HEK293 (cell line): ENCODE results near the gene DISC1.

Source experiments
- EGR2 ChIP-seq: fragments of 450-650 bp; formaldehyde crosslinking; IDR thresholded peaks from 2 replicates; pipeline ENCODE4 v1.5.1; 2016; ENCODE audit warnings: low read depth, missing biosample characterization, missing genetic modification characterization
- GLI2 ChIP-seq: fragments of 450-650 bp; formaldehyde crosslinking; IDR thresholded peaks from 2 replicates; pipeline ENCODE4; 2017; ENCODE audit warnings: missing biosample characterization, missing genetic modification characterization, low read depth, borderline replicate concordance
- GLIS1 ChIP-seq: fragments of 450-650 bp; formaldehyde crosslinking; IDR thresholded peaks from 2 replicates; pipeline ENCODE4 v1.5.1; 2016; ENCODE audit warnings: missing biosample characterization, missing genetic modification characterization
- KLF1 ChIP-seq: fragments of 450-650 bp; formaldehyde crosslinking; IDR thresholded peaks from 2 replicates; pipeline ENCODE4 v1.5.1; 2016; ENCODE audit warnings: missing biosample characterization, missing genetic modification characterization
- SP2 ChIP-seq: fragments of 450-650 bp; formaldehyde crosslinking; IDR thresholded peaks from 2 replicates; pipeline ENCODE4 v1.5.1; 2016; ENCODE audit warnings: missing biosample characterization, missing genetic modification characterization
- ZEB2 ChIP-seq: fragments of 450-650 bp; formaldehyde crosslinking; IDR thresholded peaks from 2 replicates; pipeline ENCODE4 v1.5.1; 2016; ENCODE audit warnings: missing biosample characterization, missing genetic modification characterization
- ZFP3 ChIP-seq: fragments of 450-650 bp; formaldehyde crosslinking; IDR thresholded peaks from 2 replicates; pipeline ENCODE4 v1.5.1; 2016; ENCODE audit warnings: low read depth, missing biosample characterization, missing genetic modification characterization
- ZNF133 ChIP-seq: fragments of 450-650 bp; formaldehyde crosslinking; IDR thresholded peaks from 2 replicates; pipeline ENCODE4 v1.5.1; 2016; ENCODE audit warnings: missing biosample characterization, missing genetic modification characterization
- ZNF146 ChIP-seq: fragments of 450-650 bp; formaldehyde crosslinking; IDR thresholded peaks from 2 replicates; pipeline ENCODE4 v1.5.1; 2016; ENCODE audit warnings: missing biosample characterization, missing genetic modification characterization
- ZNF747 ChIP-seq: fragments of 450-650 bp; formaldehyde crosslinking; IDR thresholded peaks from 2 replicates; pipeline ENCODE4 v1.5.1; 2016; ENCODE audit warnings: missing biosample characterization, missing genetic modification characterization
- TF ChIP-seq, protein P1 (sequence below): fragments of 450-650 bp; formaldehyde crosslinking; IDR thresholded peaks from 2 replicates; pipeline ENCODE4 v1.5.1; 2016; ENCODE audit warnings: missing biosample characterization, missing genetic modification characterization
- TF ChIP-seq, protein P2 (sequence below): fragments of 450-650 bp; formaldehyde crosslinking; IDR thresholded peaks from 2 replicates; pipeline ENCODE4 v1.5.1; 2016; ENCODE audit warnings: missing biosample characterization, missing genetic modification characterization
- TF ChIP-seq, protein P3 (sequence below): fragments of 450-650 bp; formaldehyde crosslinking; IDR thresholded peaks from 2 replicates; pipeline ENCODE4 v1.5.1; 2016; ENCODE audit warnings: missing biosample characterization, missing genetic modification characterization
- TF ChIP-seq, protein P4 (sequence below): fragments of 450-650 bp; formaldehyde crosslinking; IDR thresholded peaks from 2 replicates; pipeline ENCODE4 v1.5.1; 2016; ENCODE audit warnings: missing biosample characterization, missing genetic modification characterization

DNA sequence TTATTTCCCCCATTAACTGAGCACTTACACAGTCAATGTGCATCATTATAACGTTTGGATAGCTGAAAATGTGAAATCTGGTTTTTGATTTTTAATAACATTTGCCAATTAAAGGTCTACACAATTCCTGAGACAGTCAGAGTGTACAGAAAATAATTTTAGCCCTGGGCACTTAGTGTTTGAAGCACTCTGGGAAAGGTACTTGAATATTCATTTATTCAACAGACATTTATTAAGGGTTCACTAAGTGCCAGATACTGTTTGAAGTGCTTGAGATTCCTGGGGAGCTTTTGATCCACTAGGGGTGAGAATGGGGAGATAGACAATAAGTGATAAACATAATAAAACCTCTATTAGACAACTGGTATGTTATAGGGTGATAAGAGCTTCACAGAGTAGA lies 141.8 kb downstream of the DISC1 start:
- TF ChIP-seq, protein P1, sequence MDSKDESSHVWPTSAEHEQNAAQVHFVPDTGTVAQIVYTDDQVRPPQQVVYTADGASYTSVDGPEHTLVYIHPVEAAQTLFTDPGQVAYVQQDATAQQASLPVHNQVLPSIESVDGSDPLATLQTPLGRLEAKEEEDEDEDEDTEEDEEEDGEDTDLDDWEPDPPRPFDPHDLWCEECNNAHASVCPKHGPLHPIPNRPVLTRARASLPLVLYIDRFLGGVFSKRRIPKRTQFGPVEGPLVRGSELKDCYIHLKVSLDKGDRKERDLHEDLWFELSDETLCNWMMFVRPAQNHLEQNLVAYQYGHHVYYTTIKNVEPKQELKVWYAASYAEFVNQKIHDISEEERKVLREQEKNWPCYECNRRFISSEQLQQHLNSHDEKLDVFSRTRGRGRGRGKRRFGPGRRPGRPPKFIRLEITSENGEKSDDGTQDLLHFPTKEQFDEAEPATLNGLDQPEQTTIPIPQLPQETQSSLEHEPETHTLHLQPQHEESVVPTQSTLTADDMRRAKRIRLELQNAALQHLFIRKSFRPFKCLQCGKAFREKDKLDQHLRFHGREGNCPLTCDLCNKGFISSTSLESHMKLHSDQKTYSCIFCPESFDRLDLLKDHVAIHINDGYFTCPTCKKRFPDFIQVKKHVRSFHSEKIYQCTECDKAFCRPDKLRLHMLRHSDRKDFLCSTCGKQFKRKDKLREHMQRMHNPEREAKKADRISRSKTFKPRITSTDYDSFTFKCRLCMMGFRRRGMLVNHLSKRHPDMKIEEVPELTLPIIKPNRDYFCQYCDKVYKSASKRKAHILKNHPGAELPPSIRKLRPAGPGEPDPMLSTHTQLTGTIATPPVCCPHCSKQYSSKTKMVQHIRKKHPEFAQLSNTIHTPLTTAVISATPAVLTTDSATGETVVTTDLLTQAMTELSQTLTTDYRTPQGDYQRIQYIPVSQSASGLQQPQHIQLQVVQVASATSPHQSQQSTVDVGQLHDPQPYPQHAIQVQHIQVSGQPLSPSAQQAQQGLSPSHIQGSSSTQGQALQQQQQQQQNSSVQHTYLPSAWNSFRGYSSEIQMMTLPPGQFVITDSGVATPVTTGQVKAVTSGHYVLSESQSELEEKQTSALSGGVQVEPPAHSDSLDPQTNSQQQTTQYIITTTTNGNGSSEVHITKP (tag by site-specific recombination) = no peak
- TF ChIP-seq, protein P2, sequence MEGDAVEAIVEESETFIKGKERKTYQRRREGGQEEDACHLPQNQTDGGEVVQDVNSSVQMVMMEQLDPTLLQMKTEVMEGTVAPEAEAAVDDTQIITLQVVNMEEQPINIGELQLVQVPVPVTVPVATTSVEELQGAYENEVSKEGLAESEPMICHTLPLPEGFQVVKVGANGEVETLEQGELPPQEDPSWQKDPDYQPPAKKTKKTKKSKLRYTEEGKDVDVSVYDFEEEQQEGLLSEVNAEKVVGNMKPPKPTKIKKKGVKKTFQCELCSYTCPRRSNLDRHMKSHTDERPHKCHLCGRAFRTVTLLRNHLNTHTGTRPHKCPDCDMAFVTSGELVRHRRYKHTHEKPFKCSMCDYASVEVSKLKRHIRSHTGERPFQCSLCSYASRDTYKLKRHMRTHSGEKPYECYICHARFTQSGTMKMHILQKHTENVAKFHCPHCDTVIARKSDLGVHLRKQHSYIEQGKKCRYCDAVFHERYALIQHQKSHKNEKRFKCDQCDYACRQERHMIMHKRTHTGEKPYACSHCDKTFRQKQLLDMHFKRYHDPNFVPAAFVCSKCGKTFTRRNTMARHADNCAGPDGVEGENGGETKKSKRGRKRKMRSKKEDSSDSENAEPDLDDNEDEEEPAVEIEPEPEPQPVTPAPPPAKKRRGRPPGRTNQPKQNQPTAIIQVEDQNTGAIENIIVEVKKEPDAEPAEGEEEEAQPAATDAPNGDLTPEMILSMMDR = no peak
- TF ChIP-seq GLI2 (tag by site-specific recombination) (no peak), ZNF146 (tag by site-specific recombination) (no peak), ZEB2 (tag by site-specific recombination) (no peak), ZNF747 (no peak), SP2 (tag by site-specific recombination) (no peak), EGR2 (tag by site-specific recombination) (no peak), ZNF133 (tag by site-specific recombination) (no peak), KLF1 (tag by site-specific recombination) (no peak), ZFP3 (tag by site-specific recombination) (no peak), GLIS1 (no peak)
- TF ChIP-seq, protein P3, sequence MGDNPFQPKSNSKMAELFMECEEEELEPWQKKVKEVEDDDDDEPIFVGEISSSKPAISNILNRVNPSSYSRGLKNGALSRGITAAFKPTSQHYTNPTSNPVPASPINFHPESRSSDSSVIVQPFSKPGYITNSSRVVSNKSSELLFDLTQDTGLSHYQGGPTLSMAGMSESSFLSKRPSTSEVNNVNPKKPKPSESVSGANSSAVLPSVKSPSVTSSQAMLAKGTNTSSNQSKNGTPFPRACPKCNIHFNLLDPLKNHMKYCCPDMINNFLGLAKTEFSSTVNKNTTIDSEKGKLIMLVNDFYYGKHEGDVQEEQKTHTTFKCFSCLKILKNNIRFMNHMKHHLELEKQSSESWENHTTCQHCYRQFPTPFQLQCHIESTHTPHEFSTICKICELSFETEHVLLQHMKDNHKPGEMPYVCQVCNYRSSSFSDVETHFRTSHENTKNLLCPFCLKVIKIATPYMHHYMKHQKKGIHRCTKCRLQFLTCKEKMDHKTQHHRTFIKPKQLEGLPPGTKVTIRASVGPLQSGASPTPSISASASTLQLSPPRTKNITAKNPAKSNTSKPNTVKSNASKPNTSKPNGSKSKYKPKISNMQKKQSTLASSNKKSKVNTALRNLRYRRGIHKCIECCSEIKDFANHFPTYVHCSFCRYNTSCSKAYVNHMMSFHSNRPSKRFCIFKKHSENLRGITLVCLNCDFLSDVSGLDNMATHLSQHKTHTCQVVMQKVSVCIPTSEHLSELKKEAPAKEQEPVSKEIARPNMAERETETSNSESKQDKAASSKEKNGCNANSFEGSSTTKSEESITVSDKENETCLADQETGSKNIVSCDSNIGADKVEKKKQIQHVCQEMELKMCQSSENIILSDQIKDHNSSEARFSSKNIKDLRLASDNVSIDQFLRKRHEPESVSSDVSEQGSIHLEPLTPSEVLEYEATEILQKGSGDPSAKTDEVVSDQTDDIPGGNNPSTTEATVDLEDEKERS (tag by site-specific recombination) = no peak
- TF ChIP-seq, protein P4, sequence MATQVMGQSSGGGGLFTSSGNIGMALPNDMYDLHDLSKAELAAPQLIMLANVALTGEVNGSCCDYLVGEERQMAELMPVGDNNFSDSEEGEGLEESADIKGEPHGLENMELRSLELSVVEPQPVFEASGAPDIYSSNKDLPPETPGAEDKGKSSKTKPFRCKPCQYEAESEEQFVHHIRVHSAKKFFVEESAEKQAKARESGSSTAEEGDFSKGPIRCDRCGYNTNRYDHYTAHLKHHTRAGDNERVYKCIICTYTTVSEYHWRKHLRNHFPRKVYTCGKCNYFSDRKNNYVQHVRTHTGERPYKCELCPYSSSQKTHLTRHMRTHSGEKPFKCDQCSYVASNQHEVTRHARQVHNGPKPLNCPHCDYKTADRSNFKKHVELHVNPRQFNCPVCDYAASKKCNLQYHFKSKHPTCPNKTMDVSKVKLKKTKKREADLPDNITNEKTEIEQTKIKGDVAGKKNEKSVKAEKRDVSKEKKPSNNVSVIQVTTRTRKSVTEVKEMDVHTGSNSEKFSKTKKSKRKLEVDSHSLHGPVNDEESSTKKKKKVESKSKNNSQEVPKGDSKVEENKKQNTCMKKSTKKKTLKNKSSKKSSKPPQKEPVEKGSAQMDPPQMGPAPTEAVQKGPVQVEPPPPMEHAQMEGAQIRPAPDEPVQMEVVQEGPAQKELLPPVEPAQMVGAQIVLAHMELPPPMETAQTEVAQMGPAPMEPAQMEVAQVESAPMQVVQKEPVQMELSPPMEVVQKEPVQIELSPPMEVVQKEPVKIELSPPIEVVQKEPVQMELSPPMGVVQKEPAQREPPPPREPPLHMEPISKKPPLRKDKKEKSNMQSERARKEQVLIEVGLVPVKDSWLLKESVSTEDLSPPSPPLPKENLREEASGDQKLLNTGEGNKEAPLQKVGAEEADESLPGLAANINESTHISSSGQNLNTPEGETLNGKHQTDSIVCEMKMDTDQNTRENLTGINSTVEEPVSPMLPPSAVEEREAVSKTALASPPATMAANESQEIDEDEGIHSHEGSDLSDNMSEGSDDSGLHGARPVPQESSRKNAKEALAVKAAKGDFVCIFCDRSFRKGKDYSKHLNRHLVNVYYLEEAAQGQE (tag by site-specific recombination) = no peak
